SK-N-MC (cell line): ENCODE data around the gene B3GNT9.

ENCODE experiments used
- EZH2 ChIP-seq: fragments of 200-600 bp; sonication (generic); IDR thresholded peaks from one replicate; pipeline ENCODE4 v1.6.1; 2017; ENCODE audit warnings: antibody characterized with exemption
- POLR2AphosphoS5 ChIP-seq: IDR thresholded peaks from 2 replicates; pipeline ENCODE4 v1.6.1; 2012; ENCODE audit warnings: mild to moderate bottlenecking, low read depth, low read length, borderline replicate concordance

GRCh38 chr16:67120025-67120424 lies 30.8 kb downstream of the B3GNT9 start:
- TF ChIP-seq POLR2AphosphoS5 (no peak), EZH2 (no peak)
